ENCODE measurements around the gene PCDHGA2.
"Not testable (repeated sequence)": the region's sequence is repeated elsewhere in the genome, so short reads cannot be mapped to it uniquely, and the experiment has no call there.

The PCDHGA2 gene

DNA sequence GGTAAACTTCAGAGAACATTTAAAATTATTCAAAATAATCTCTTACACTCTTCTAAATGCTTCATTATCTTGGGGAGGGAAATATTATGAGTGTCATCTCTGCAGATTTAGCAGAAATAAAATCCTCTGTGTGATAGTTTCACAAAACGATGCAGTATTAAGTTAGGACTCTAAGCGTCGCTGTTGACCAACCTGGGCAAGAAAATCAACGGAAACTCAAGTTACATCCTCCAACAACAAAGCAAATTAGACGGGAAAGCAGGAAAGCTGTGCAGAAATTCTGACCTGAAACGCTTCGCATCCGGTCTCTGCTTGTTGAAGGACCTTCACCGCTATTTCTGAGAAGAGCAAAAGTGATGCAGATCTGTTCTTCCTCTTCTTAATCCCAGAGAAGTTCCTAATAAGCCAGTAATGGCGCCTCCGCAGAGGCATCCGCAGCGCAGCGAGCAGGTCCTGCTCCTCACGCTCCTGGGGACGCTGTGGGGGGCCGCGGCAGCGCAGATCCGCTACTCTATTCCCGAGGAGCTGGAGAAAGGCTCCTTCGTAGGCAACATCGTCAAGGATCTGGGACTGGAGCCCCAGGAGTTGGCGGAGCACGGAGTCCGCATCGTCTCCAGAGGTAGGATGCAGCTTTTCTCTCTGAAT is 35.2 kb downstream of the PCDHGA2 start, which contains the start of gene PCDHGA6:
Gene PCDHGA6, plus strand, starts transcription at position 219 of the 645 bp plus-strand sequence. Its CDS starts 193 bp downstream, at position 412.
- TF ChIP-seq, protein P1, sequence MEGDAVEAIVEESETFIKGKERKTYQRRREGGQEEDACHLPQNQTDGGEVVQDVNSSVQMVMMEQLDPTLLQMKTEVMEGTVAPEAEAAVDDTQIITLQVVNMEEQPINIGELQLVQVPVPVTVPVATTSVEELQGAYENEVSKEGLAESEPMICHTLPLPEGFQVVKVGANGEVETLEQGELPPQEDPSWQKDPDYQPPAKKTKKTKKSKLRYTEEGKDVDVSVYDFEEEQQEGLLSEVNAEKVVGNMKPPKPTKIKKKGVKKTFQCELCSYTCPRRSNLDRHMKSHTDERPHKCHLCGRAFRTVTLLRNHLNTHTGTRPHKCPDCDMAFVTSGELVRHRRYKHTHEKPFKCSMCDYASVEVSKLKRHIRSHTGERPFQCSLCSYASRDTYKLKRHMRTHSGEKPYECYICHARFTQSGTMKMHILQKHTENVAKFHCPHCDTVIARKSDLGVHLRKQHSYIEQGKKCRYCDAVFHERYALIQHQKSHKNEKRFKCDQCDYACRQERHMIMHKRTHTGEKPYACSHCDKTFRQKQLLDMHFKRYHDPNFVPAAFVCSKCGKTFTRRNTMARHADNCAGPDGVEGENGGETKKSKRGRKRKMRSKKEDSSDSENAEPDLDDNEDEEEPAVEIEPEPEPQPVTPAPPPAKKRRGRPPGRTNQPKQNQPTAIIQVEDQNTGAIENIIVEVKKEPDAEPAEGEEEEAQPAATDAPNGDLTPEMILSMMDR (IDR thresholded peaks at IDR 0.05; ENCODE audit: insufficient read depth, low read length, missing control alignments) = no peak
- ChIA-PET POLR2A (no interaction called here), CTCF (interaction anchor here (0.6 to 4.9 kb wide), 20 partner anchors 9 to 218 kb away, joined by 3 to 51 read pairs (median 6); partner anchors contain the start of genes PCDHGA4, PCDHGA5, PCDHGA7 and PCDHGA8)
- H3K4me3 ChIP-seq (ENCODE audit: low read depth, low read length) = peak within 1 kb of the TSS; percentile 44
- no peak for DNase-seq (ENCODE audit: low read depth, low spot score)

DNA sequence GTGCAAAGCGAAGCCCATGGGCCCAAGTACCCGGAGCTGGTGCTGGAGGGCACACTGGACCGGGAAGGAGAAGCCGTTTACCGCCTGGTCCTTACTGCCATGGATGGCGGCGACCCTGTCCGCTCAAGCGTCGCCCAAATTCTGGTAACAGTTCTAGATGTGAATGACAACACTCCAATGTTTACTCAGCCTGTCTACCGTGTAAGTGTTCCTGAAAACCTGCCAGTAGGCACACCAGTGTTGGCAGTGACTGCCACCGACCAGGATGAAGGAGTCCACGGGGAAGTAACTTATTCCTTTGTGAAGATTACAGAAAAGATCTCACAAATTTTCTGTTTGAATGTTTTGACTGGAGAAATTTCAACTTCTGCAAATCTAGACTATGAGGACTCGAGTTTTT is 36.1 kb downstream of the PCDHGA2 start:
- DNase-seq (ENCODE audit: low read depth, low spot score) = no peak
- ChIA-PET CTCF (interaction anchor here (0.6 to 4.9 kb wide), 21 partner anchors 10 to 218 kb away, joined by 3 to 51 read pairs (median 5); partner anchors contain the start of genes PCDHGA4, PCDHGA5, PCDHGA8 and PCDHGA9), POLR2A (no interaction called here)
- no peak overlapping the region for H3K4me3 ChIP-seq (ENCODE audit: low read depth, low read length)
- TF ChIP-seq, protein P1 (IDR thresholded peaks at IDR 0.05; ENCODE audit: insufficient read depth, low read length, missing control alignments) = no peak

GRCh38 chr5:141375444-141376155 is 37.0 kb downstream of the PCDHGA2 start:
- DNase-seq (ENCODE audit: low read depth, low spot score); POLR2A ChIA-PET: not testable (repeated sequence)
- CTCF ChIA-PET = interaction anchor here (1.0 to 4.9 kb wide), 10 partner anchors 11 to 192 kb away, joined by 3 to 51 read pairs (median 13); partner anchors contain the start of genes PCDHGA5, PCDHGA8, PCDHGA9 and PCDHGB4

GRCh38 chr5:141382469-141383294 is 44.1 kb downstream of the PCDHGA2 start, which contains the start of gene PCDHGA7:
TSS of gene PCDHGA7 (plus strand) at chr5:141382742. CDS start at chr5:141382900, 158 bp downstream.
- ChIA-PET POLR2A (no interaction called here), CTCF (interaction anchor here (0.8 to 1.8 kb wide), 12 partner anchors 9 to 185 kb away, joined by 3 to 8 read pairs (median 4); partner anchors contain the start of genes PCDHGA11, PCDHGA5, PCDHGA6 and PCDHGB7)
- peak within 1 kb of the TSS; percentile 59 for H3K4me3 ChIP-seq (ENCODE audit: low read depth, low read length)
- TF ChIP-seq, protein P1 (IDR thresholded peaks at IDR 0.05; ENCODE audit: insufficient read depth, low read length, missing control alignments) = peak; percentile 35
- DNase-seq (ENCODE audit: low read depth, low spot score) = no peak

More at GRCh38 chr5:141375444-141376155, 37.0 kb downstream of the PCDHGA2 start:
- H3K4me3 ChIP-seq (ENCODE audit: low read depth, low read length) = not testable (repeated sequence)

GRCh38 chr5:141383345-141383744 is 44.8 kb downstream of the PCDHGA2 start:
- TF ChIP-seq, protein P1 (IDR thresholded peaks at IDR 0.05; ENCODE audit: insufficient read depth, low read length, missing control alignments) = no peak
- POLR2A ChIA-PET = no interaction called here
- CTCF ChIA-PET = interaction anchor here (0.8 to 1.8 kb wide), 12 partner anchors 9 to 184 kb away, joined by 3 to 8 read pairs (median 4); partner anchors contain the start of genes PCDHGA11, PCDHGA12, PCDHGA5 and PCDHGA6
- peak overlapping the region; percentile 59 for H3K4me3 ChIP-seq (ENCODE audit: low read depth, low read length)
- DNase-seq (ENCODE audit: low read depth, low spot score) = no peak
